GM12801 (cell line): Measurements from ENCODE around the gene PFN4.

ENCODE experiments used
- CTCF ChIP-seq: IDR thresholded peaks from one replicate; pipeline ENCODE4 v1.5.1; 2011; ENCODE audit warnings: control low read depth; ENCODE audit not compliant: insufficient read length; ENCODE audit errors: extremely low read depth

Gene PFN4

GRCh38 chr2:24123922-24124580 is 917 bp upstream of the PFN4 start:
- TF ChIP-seq CTCF: no peak

- TF ChIP-seq CTCF: no peak
Observed at GRCh38 chr2:24122366-24123194, 554 bp downstream of the PFN4 start.

- TF ChIP-seq CTCF: no peak
Observed at GRCh38 chr2:24121469-24121868, 1.7 kb downstream of the PFN4 start.

- no peak for TF ChIP-seq CTCF
Observed at GRCh38 chr2:24121066-24121465, 2.1 kb downstream of the PFN4 start.

- TF ChIP-seq CTCF: no peak
Observed at GRCh38 chr2:24117902-24118301, 5.2 kb downstream of the PFN4 start.

- TF ChIP-seq CTCF: no peak
Observed at GRCh38 chr2:24115057-24115456, 8.1 kb downstream of the PFN4 start.

- TF ChIP-seq CTCF: no peak
Observed at GRCh38 chr2:24111407-24111901, 11.7 kb downstream of the PFN4 start.
